ENCODE results near the gene NXN. TPM values are rescaled to one million over a fixed set of nuclear protein-coding genes. Genes with fewer than 3 reads are reported as not detected.

NXN gene
- total and polyA plus RNA-seq, 2 donors (not counting 1 experiment from before 2014, with no cell fraction given): 0.04 to 0.17 TPM

GRCh38 chr17:1010586-1010985 lies 31.0 kb upstream of the NXN start:
- Histone ChIP-seq H3K4me3 (ENCODE audit: control extremely low read depth in 1 of 5, extremely low read depth in 1 of 5, insufficient read depth in 1 of 5, low read depth in 2 of 5, low read length in 4 of 5) (no peak overlapping the region), H2AFZ (ENCODE audit: insufficient read depth, low read depth, low read length, poor library complexity, severe bottlenecking) (no peak overlapping the region), H3K27ac (ENCODE audit: low read length in 2 of 2) (no peak overlapping the region), H3K36me3 (replicated peaks in 1 of 2; ENCODE audit: control extremely low read depth in 1 of 2, control insufficient read depth in 1 of 2, extremely low read depth in 1 of 2, insufficient read depth in 2 of 2, low read length in 1 of 2) (peaks cover 0 to 52% of the 10 kb centered on the region in 2 experiments), H4K20me1 (ENCODE audit: control insufficient read depth, insufficient read depth, low read length, poor library complexity, severe bottlenecking) (no peaks in the 10 kb centered on the region), H3K4me1 (ENCODE audit: control insufficient read depth in 2 of 2, insufficient read depth in 2 of 2, low read length in 2 of 2) (no peaks in the 10 kb centered on the region), H3K27me3 (replicated peaks in 1 of 4; ENCODE audit: control extremely low read depth in 1 of 4, control insufficient read depth in 3 of 4, insufficient read depth in 4 of 4, low read length in 3 of 4) (no peaks in the 10 kb centered on the region), H3K9ac (ENCODE audit: low read length) (no peak overlapping the region), H3K79me2 (ENCODE audit: control insufficient read depth, insufficient read depth, low read length) (no peaks in the 10 kb centered on the region), H3K9me3 (ENCODE audit: control extremely low read depth in 1 of 3, control insufficient read depth in 2 of 3, insufficient read depth in 1 of 3, low read length in 2 of 3) (no peaks in the 10 kb centered on the region), H3K4me2 (replicated peaks; ENCODE audit: low read depth, low read length, poor library complexity, severe bottlenecking) (no peak overlapping the region)
- ATAC-seq (ENCODE audit: low read depth): no peak
- Mint-ChIP-seq H3K27me3 (no peaks in the 10 kb centered on the region), H3K27ac (no peak overlapping the region), H3K4me3 (no peak overlapping the region), H3K4me1 (no peaks in the 10 kb centered on the region), H3K9me3 (ENCODE audit: insufficient read depth) (no peaks in the 10 kb centered on the region)
- ChIA-PET CTCF (interaction anchor here (0.5 kb wide), 1 partner anchor 14 kb away, joined by 3 read pairs; the partner anchor contains the start of gene TIMM22), POLR2A (no interaction called here)
- intact Hi-C loops (cut with micrococcal nuclease): no loop called here
- DNase-seq: no peak
- WGBS (ENCODE audit: insufficient coverage): 96% methylated on average over 12 of the region's 14 CpGs
- TF ChIP-seq CTCF (IDR thresholded peaks at IDR 0.05) (no peak), EZH2 (IDR thresholded peaks at IDR 0.05; ENCODE audit: borderline replicate concordance, insufficient read depth, low read depth, low read length, poor library complexity, severe bottlenecking) (no peak)

- no peak overlapping the region for H3K4me2 ChIP-seq (replicated peaks; ENCODE audit: low read depth, low read length, poor library complexity, severe bottlenecking)
- ATAC-seq (ENCODE audit: low read depth) (no peak), DNase-seq (no peak)
- H3K27me3 ChIP-seq (replicated peaks in 1 of 4; ENCODE audit: control extremely low read depth in 1 of 4, control insufficient read depth in 3 of 4, insufficient read depth in 4 of 4, low read length in 3 of 4): no peaks in the 10 kb centered on the region
- Mint-ChIP-seq H3K27me3 (no peaks in the 10 kb centered on the region), H3K27ac (no peak overlapping the region), H3K4me3 (no peak overlapping the region), H3K9me3 (ENCODE audit: insufficient read depth) (no peaks in the 10 kb centered on the region), H3K4me1 (no peaks in the 10 kb centered on the region)
- no peaks in the 10 kb centered on the region for H3K4me1 ChIP-seq (ENCODE audit: control insufficient read depth in 2 of 2, insufficient read depth in 2 of 2, low read length in 2 of 2)
- TF ChIP-seq EZH2 (IDR thresholded peaks at IDR 0.05; ENCODE audit: borderline replicate concordance, insufficient read depth, low read depth, low read length, poor library complexity, severe bottlenecking) (no peak), CTCF (IDR thresholded peaks at IDR 0.05) (no peak)
- H3K79me2 ChIP-seq (ENCODE audit: control insufficient read depth, insufficient read depth, low read length): no peaks in the 10 kb centered on the region
- no peak overlapping the region for H2AFZ ChIP-seq (ENCODE audit: insufficient read depth, low read depth, low read length, poor library complexity, severe bottlenecking)
- intact Hi-C loops (cut with micrococcal nuclease): no loop called here
- H3K36me3 ChIP-seq (replicated peaks in 1 of 2; ENCODE audit: control extremely low read depth in 1 of 2, control insufficient read depth in 1 of 2, extremely low read depth in 1 of 2, insufficient read depth in 2 of 2, low read length in 1 of 2): peaks cover 0 to 57% of the 10 kb centered on the region in 2 experiments
- no peaks in the 10 kb centered on the region for H3K9me3 ChIP-seq (ENCODE audit: control extremely low read depth in 1 of 3, control insufficient read depth in 2 of 3, insufficient read depth in 1 of 3, low read length in 2 of 3)
- H3K27ac ChIP-seq (ENCODE audit: low read length in 2 of 2): no peak overlapping the region
- ChIA-PET CTCF (no interaction called here), POLR2A (no interaction called here)
- 97% methylated on average over 9 of the region's 10 CpGs for WGBS (ENCODE audit: insufficient coverage)
- H3K9ac ChIP-seq (ENCODE audit: low read length): no peak overlapping the region
- no peaks in the 10 kb centered on the region for H4K20me1 ChIP-seq (ENCODE audit: control insufficient read depth, insufficient read depth, low read length, poor library complexity, severe bottlenecking)
- H3K4me3 ChIP-seq (ENCODE audit: control extremely low read depth in 1 of 5, extremely low read depth in 1 of 5, insufficient read depth in 1 of 5, low read depth in 2 of 5, low read length in 4 of 5): no peak overlapping the region
These were observed 30.5 kb upstream of the NXN start for GRCh38 chr17:1010086-1010450.

Data from B cell (primary cell).